K562 (cell line): Measurements from ENCODE around the gene PCNX2. TPM values are rescaled to one million over a fixed set of nuclear protein-coding genes. Genes with fewer than 3 reads are reported as not detected.

ENCODE experiments used
- FOSL1 ChIP-seq: fragments of 200-800 bp; sonication (Bioruptor generic); conservative IDR thresholded peaks from 2 replicates; pipeline ENCODE4 v1.6.1; 2016; ENCODE audit warnings: missing genetic modification characterization, missing compliant biosample characterization
- FOXJ2 ChIP-seq: fragments of 200-800 bp; sonication (Bioruptor generic); IDR thresholded peaks from 2 replicates; pipeline ENCODE4 v1.6.1; 2016; ENCODE audit warnings: missing genetic modification characterization, missing compliant biosample characterization
- KDM4B ChIP-seq, 2 experiments: fragments of 450-650 bp in 1 of 2; sonication (generic) in 1 of 2; IDR thresholded peaks; 2 replicates each; pipeline ENCODE4 v1.6.1; 2016 to 2017; ENCODE audit warnings: borderline replicate concordance in 2 of 2, antibody characterized with exemption in 1 of 2, low read depth in 1 of 2, mild to moderate bottlenecking in 1 of 2
- ZC3H4 ChIP-seq: sonication (generic); formaldehyde crosslinking; IDR thresholded peaks from 2 replicates; pipeline ENCODE4 v1.9.0; 2021; ENCODE audit warnings: missing genetic modification reagents, borderline replicate concordance
- polyA plus RNA-seq, 8 experiments: library from polyadenylated mRNA; depleted of rRNA in 4 of 8; stranded (reverse) in 5 of 8; unstranded in 3 of 8; fragments of >200 nt; fragmentation: Nextera tagmentation in 2 of 8; fragmentation: Illumina TruSeq in 1 of 8; extraction: Ambion mirVana in 2 of 8; extraction: Trizol in 1 of 8; gene quantifications; 2 replicates each; pipeline versions ENCODE4 v1.2.1 to v1.2.3, GENCODE V29; 2011 to 2014; ENCODE audit warnings: inconsistent platforms in 1 of 8, missing spikeins in 1 of 8
- total RNA-seq, 7 experiments: library from RNA; depleted of rRNA in 6 of 7; stranded (reverse); fragments of >200 nt in 6 of 7; fragmentation: Illumina TruSeq in 2 of 7; extraction: Trizol in 2 of 7; gene quantifications; 2 replicates each; pipeline versions ENCODE4 v1.2.1 to v1.2.3, GENCODE V29; 2011 to 2021; ENCODE audit warnings: low replicate concordance in 1 of 7
- TF ChIP-seq, protein P1 (sequence below), 2 experiments: fragments of 450-650 bp in 1 of 2; IDR thresholded peaks; 2 replicates each; pipeline ENCODE4 v1.6.1; 2011 to 2017; ENCODE audit warnings: low read depth in 2 of 2, antibody characterized with exemption in 1 of 2, borderline replicate concordance in 1 of 2, low read length in 1 of 2, mild to moderate bottlenecking in 1 of 2, mixed read lengths in 1 of 2; ENCODE audit not compliant: control insufficient read depth in 1 of 2
- TF ChIP-seq, protein P2 (sequence below): fragments of 450-650 bp; IDR thresholded peaks from 2 replicates; pipeline ENCODE4 v1.6.1; 2016; ENCODE audit warnings: low read depth, mild to moderate bottlenecking, moderate library complexity

PCNX2 gene
- total and polyA plus RNA-seq, 9 of the 15 experiments (the other 6 are each of a cell fraction or from before 2014, with no cell fraction given) = 0.07 to 0.33 TPM; not detected in 7

DNA sequence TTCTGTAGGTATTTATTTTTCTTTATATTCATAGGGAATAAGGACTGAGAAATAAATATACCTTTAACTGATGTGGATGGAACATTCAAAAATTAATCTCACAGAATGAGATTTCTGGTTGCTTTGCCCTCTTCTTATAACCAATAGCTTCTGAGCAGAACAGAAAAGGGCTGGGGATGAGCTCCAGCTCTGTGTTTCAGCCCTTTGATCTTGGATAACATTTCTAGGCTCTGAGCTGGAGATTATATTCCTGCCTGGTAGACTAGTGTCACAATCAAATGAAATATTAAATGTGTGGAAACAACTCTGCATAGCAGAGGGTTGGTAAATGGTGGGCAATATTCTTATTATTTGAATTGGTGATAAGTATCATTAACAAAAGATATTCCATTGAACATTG, 46.6 kb upstream of the PCNX2 start (continued):
- TF ChIP-seq, protein P1, sequence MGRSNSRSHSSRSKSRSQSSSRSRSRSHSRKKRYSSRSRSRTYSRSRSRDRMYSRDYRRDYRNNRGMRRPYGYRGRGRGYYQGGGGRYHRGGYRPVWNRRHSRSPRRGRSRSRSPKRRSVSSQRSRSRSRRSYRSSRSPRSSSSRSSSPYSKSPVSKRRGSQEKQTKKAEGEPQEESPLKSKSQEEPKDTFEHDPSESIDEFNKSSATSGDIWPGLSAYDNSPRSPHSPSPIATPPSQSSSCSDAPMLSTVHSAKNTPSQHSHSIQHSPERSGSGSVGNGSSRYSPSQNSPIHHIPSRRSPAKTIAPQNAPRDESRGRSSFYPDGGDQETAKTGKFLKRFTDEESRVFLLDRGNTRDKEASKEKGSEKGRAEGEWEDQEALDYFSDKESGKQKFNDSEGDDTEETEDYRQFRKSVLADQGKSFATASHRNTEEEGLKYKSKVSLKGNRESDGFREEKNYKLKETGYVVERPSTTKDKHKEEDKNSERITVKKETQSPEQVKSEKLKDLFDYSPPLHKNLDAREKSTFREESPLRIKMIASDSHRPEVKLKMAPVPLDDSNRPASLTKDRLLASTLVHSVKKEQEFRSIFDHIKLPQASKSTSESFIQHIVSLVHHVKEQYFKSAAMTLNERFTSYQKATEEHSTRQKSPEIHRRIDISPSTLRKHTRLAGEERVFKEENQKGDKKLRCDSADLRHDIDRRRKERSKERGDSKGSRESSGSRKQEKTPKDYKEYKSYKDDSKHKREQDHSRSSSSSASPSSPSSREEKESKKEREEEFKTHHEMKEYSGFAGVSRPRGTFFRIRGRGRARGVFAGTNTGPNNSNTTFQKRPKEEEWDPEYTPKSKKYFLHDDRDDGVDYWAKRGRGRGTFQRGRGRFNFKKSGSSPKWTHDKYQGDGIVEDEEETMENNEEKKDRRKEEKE (IDR thresholded peaks at IDR 0.05; ENCODE audit: borderline replicate concordance in 1 of 2, control insufficient read depth in 1 of 2, low read depth in 2 of 2, low read length in 1 of 2) = no peak
- TF ChIP-seq, protein P2, sequence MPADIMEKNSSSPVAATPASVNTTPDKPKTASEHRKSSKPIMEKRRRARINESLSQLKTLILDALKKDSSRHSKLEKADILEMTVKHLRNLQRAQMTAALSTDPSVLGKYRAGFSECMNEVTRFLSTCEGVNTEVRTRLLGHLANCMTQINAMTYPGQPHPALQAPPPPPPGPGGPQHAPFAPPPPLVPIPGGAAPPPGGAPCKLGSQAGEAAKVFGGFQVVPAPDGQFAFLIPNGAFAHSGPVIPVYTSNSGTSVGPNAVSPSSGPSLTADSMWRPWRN = no peak
- no peak for TF ChIP-seq FOXJ2
- TF ChIP-seq FOSL1 (tag) = no peak
- TF ChIP-seq KDM4B (IDR thresholded peaks at IDR 0.05; ENCODE audit: borderline replicate concordance in 2 of 2, low read depth in 1 of 2) = no peak
- TF ChIP-seq ZC3H4 (CRISPR knock-in tag) = no peak
